HG02798 (cell line): Measurements from ENCODE around the gene FXN.

Experiments
- ATAC-seq: cut with Tn5 transposase; IDR thresholded peaks from one replicate; pipeline ENCODE4 v1.9.1; 2021; ENCODE audit warnings: mild to moderate bottlenecking; ENCODE audit not compliant: unreplicated experiment, poor library complexity

Gene FXN

GRCh38 chr9:69131682-69132081, 96.1 kb downstream of the FXN start:
- ATAC-seq: no peak

GRCh38 chr9:69132361-69132760, 96.8 kb downstream of the FXN start:
- no peak for ATAC-seq

- no peak for ATAC-seq
Measured at GRCh38 chr9:69134412-69134811, 98.9 kb downstream of the FXN start.

- ATAC-seq: no peak
Measured at GRCh38 chr9:69136185-69136584, 100.6 kb downstream of the FXN start.

GRCh38 chr9:69136779-69137178, 101.2 kb downstream of the FXN start:
- ATAC-seq: no peak

GRCh38 chr9:69137311-69137710, 101.8 kb downstream of the FXN start:
- no peak for ATAC-seq

GRCh38 chr9:69139596-69139995, 104.0 kb downstream of the FXN start:
- ATAC-seq: no peak

GRCh38 chr9:69140123-69140735, 104.7 kb downstream of the FXN start:
- ATAC-seq: no peak

GRCh38 chr9:69141851-69142250, 106.3 kb downstream of the FXN start:
- ATAC-seq: no peak

- no peak for ATAC-seq
Measured at GRCh38 chr9:69143291-69143690, 107.7 kb downstream of the FXN start.

GRCh38 chr9:69145144-69145715, 109.7 kb downstream of the FXN start:
- ATAC-seq: no peak

GRCh38 chr9:69147041-69147834, 111.7 kb downstream of the FXN start:
- ATAC-seq: no peak

GRCh38 chr9:69149321-69149807, 113.8 kb downstream of the FXN start:
- no peak for ATAC-seq
